ENCODE measurements around the gene MIEF1. TPM values are rescaled to one million over a fixed set of nuclear protein-coding genes. Genes with fewer than 3 reads are reported as not detected.

MIEF1 gene
- total and polyA plus RNA-seq, 2 of the 8 experiments (the other 6 are each of a cell fraction or from before 2014, with no cell fraction given): 16.8 to 32.7 TPM

- Histone ChIP-seq H4K8ac (ENCODE audit: extremely low read depth, insufficient read depth, low read length) (no peak overlapping the region), H3K4me1 (replicated peaks in 1 of 4; ENCODE audit: control insufficient read depth in 3 of 4, insufficient read depth in 4 of 4, low read length in 3 of 4) (peaks cover 3 to 9% (median 4%) of the 10 kb centered on the region in 4 experiments; a peak in 6 of 7 replicates), H3K4ac (replicated peaks; ENCODE audit: insufficient read length, low read depth, low read length) (no peak overlapping the region), H3K4me2 (ENCODE audit: insufficient read depth in 1 of 2, low read depth in 2 of 2, low read length in 2 of 2) (no peak overlapping the region), H3K14ac (ENCODE audit: insufficient read length) (no peak overlapping the region), H2BK15ac (ENCODE audit: low read length) (no peak overlapping the region), H2AK5ac (ENCODE audit: low read depth, low read length) (no peak overlapping the region), H2BK20ac (ENCODE audit: low read length) (no peak overlapping the region), H2BK12ac (ENCODE audit: low read depth, low read length) (no peak overlapping the region), H3K27me3 (replicated peaks in 1 of 4; ENCODE audit: control insufficient read depth in 3 of 4, extremely low read depth in 1 of 4, insufficient read depth in 3 of 4, low read length in 3 of 4) (peaks cover 0 to 54% (median 19%) of the 10 kb centered on the region in 4 experiments; a peak in 6 of 7 replicates), H3K56ac (replicated peaks; ENCODE audit: insufficient read length, low read depth, low read length) (no peak overlapping the region), H2BK5ac (ENCODE audit: low read depth, low read length) (no peak overlapping the region), H3K9me3 (ENCODE audit: insufficient read depth in 2 of 2, low read depth in 1 of 2, low read length in 1 of 2) (no peaks in the 10 kb centered on the region), H3K79me1 (ENCODE audit: low read depth, low read length) (peaks cover 3% of the 10 kb centered on the region; the same call in 1 of the 2 replicates), H3K27ac (ENCODE audit: low read depth, low read length) (no peak overlapping the region), H3K79me2 (ENCODE audit: control insufficient read depth in 1 of 2, insufficient read depth in 2 of 2, low read length in 2 of 2) (peaks cover 5 to 8% of the 10 kb centered on the region in 2 experiments; a peak in 3 of 4 replicates), H2AFZ (ENCODE audit: low read length) (no peak overlapping the region), H4K5ac (ENCODE audit: insufficient read length, low read depth, low read length) (no peak overlapping the region), H3K18ac (ENCODE audit: extremely low read depth, low read length) (no peak overlapping the region), H3K36me3 (ENCODE audit: control insufficient read depth in 2 of 4, insufficient read depth in 4 of 4, low read length in 3 of 4) (no peaks in the 10 kb centered on the region), H3K23ac (ENCODE audit: insufficient read length) (no peak overlapping the region), H3K4me3 (ENCODE audit: extremely low read depth in 1 of 4, insufficient read depth in 2 of 4, low read depth in 3 of 4, low read length in 4 of 4) (no peak overlapping the region), H3K9ac (replicated peaks in 1 of 4; ENCODE audit: extremely low read depth in 1 of 4, low read depth in 3 of 4, low read length in 3 of 4) (no peak overlapping the region), H2BK120ac (replicated peaks; ENCODE audit: low read depth, low read length) (no peak overlapping the region), H3K23me2 (ENCODE audit: low read depth, low read length) (peaks cover 5% of the 10 kb centered on the region), H4K20me1 (replicated peaks in 1 of 2; ENCODE audit: control insufficient read depth in 1 of 2, insufficient read depth in 2 of 2, low read length in 2 of 2) (peaks cover 5 to 8% of the 10 kb centered on the region in 2 experiments), H4K91ac (replicated peaks; ENCODE audit: insufficient read length, low read length) (no peak overlapping the region)
- ChIA-PET CTCF (ENCODE audit: partially characterized antibody) (interaction anchor here (1.4 to 19.7 kb wide), 6 partner anchors 15 to 37 kb away, joined by 4 to 361 read pairs (median 56); partner anchors contain the start of gene RPS19BP1), POLR2A (ENCODE audit: partially characterized antibody) (interaction anchor here (0.9 to 2.5 kb wide), 4 partner anchors 19 to 30 kb away, joined by 3 to 10 read pairs (median 6); partner anchors contain the start of gene ATF4)
- FAIRE-seq: no peak
- WGBS, 2 experiments (ENCODE audit: extremely low coverage in 1 of 2, insufficient coverage in 1 of 2, insufficient read length in 1 of 2, insufficient replicate concordance in 2 of 2, low coverage in 1 of 2, low lambda C conversion rate in 2 of 2, missing lambda C conversion rate in 1 of 2): 64% methylated on average over 2 of the region's 2 CpGs; no CpG with 5 or more reads in 1 of the 2 experiments
- no peak for DNase-seq (ENCODE audit: low read depth in 1 of 2, low spot score in 2 of 2)
- TF ChIP-seq CREB1 (IDR thresholded peaks at IDR 0.05) (no peak), CTBP2 (IDR thresholded peaks at IDR 0.05; ENCODE audit: borderline replicate concordance, insufficient read depth, insufficient read length, low read length) (no peak), RXRA (IDR thresholded peaks at IDR 0.05; ENCODE audit: insufficient read depth, low read depth, low read length) (no peak), SAP30 (IDR thresholded peaks at IDR 0.05; ENCODE audit: insufficient read depth, insufficient replicate concordance, low read length) (no peak), SUZ12 (IDR thresholded peaks at IDR 0.05; ENCODE audit: low read length) (no peak)
These were observed 3.7 kb upstream of the MIEF1 start for GRCh38 chr22:39498368-39498767.
